Brain pericyte (primary cell): ENCODE measurements around the gene PIWIL4.

Experiments
- DNase-seq: peaks from one replicate; pipeline ENCODE4 v3.0.0-alpha.2; 2012; ENCODE audit warnings: low read depth, low spot score

PIWIL4 gene

GRCh38 chr11:94662065-94662779 is 95.1 kb downstream of the PIWIL4 start:
- DNase-seq, result no peak

- no peak for DNase-seq
Observed at GRCh38 chr11:94662846-94663390, 95.8 kb downstream of the PIWIL4 start.

GRCh38 chr11:94664346-94664745 is 97.2 kb downstream of the PIWIL4 start:
- no peak for DNase-seq

- no peak for DNase-seq
Observed at GRCh38 chr11:94665116-94665659, 98.0 kb downstream of the PIWIL4 start.

- no peak for DNase-seq
Observed at GRCh38 chr11:94666792-94667721, 99.9 kb downstream of the PIWIL4 start.

GRCh38 chr11:94668212-94668793 is 101.1 kb downstream of the PIWIL4 start:
- DNase-seq, result no peak

GRCh38 chr11:94669023-94669422 is 101.9 kb downstream of the PIWIL4 start:
- no peak for DNase-seq
